ENCODE data around the gene PSEN1. TPM values are rescaled to one million over a fixed set of nuclear protein-coding genes. Genes with fewer than 3 reads are reported as not detected.

PSEN1 gene
- total and polyA plus RNA-seq, 2 experiments from 2014 or later = 14.6 to 35.7 TPM

- no peak for TF ChIP-seq EZH2phosphoT487 (IDR thresholded peaks at IDR 0.05; ENCODE audit: unreplicated experiment)
- no peak for TF ChIP-seq ZNF114 (CRISPR knock-in tag; IDR thresholded peaks at IDR 0.05)
- no peak for TF ChIP-seq EZH2 (IDR thresholded peaks at IDR 0.05; ENCODE audit: low read depth, unreplicated experiment)
Measured at GRCh38 chr14:73102806-73103497, 33.4 kb upstream of the PSEN1 start (continued).

GRCh38 chr14:73105050-73105449, 31.3 kb upstream of the PSEN1 start:
- Mint-ChIP-seq H3K9me3 (no peaks in the 10 kb centered on the region), H3K36me3 (ENCODE audit: low read depth) (peaks cover 87% of the 10 kb centered on the region), H3K4me3 (no peak overlapping the region), H3K27me3 (ENCODE audit: insufficient read depth, low read depth, poor library complexity) (no peaks in the 10 kb centered on the region), H3K27ac (no peak overlapping the region), H3K4me1 (no peaks in the 10 kb centered on the region)
- no peak overlapping the region for H3K4me2 ChIP-seq
- H3K4me3 ChIP-seq = no peak overlapping the region
- DNase-seq (ENCODE audit: low spot score) (no peak), ATAC-seq (no peak)
- H3K4me1 ChIP-seq (ENCODE audit: insufficient read depth) = no peaks in the 10 kb centered on the region
- H3K79me2 ChIP-seq (replicated peaks; ENCODE audit: insufficient read depth) = peaks cover 13% of the 10 kb centered on the region; the same call in 1 of the 2 replicates
- peaks cover 79% of the 10 kb centered on the region for H3K36me3 ChIP-seq (ENCODE audit: insufficient read depth)
- H2AFZ ChIP-seq = no peak overlapping the region
- peak overlapping the region; percentile 40; the same call in 1 of the 2 replicates for H3K27ac ChIP-seq (ENCODE audit: low read depth)
- TF ChIP-seq EZH2phosphoT487 (IDR thresholded peaks at IDR 0.05; ENCODE audit: unreplicated experiment) (no peak), ZNF331 (CRISPR knock-in tag; IDR thresholded peaks at IDR 0.05; ENCODE audit: low read depth) (no peak), POLR2AphosphoS5 (IDR thresholded peaks at IDR 0.05; ENCODE audit: low read depth) (no peak), NANOG (IDR thresholded peaks at IDR 0.05; ENCODE audit: borderline replicate concordance) (no peak)
- no peaks in the 10 kb centered on the region for H3K9me2 ChIP-seq (ENCODE audit: insufficient read depth)
- peaks cover 6% of the 10 kb centered on the region; the same call in 1 of the 2 replicates for H4K20me1 ChIP-seq (replicated peaks; ENCODE audit: insufficient read depth)
- H3F3A ChIP-seq (replicated peaks; ENCODE audit: low read depth) = peaks cover 13% of the 10 kb centered on the region; the same call in 1 of the 2 replicates
- no peaks in the 10 kb centered on the region for H3K27me3 ChIP-seq (ENCODE audit: insufficient read depth)

- H3K9me2 ChIP-seq (ENCODE audit: insufficient read depth) = no peaks in the 10 kb centered on the region
- H3F3A ChIP-seq (replicated peaks; ENCODE audit: low read depth) = peaks cover 13% of the 10 kb centered on the region; the same call in 1 of the 2 replicates
- peaks cover 79% of the 10 kb centered on the region for H3K36me3 ChIP-seq (ENCODE audit: insufficient read depth)
- H3K36me3 Mint-ChIP-seq (ENCODE audit: low read depth) = peaks cover 87% of the 10 kb centered on the region
- no peak overlapping the region for H3K27ac Mint-ChIP-seq
- H3K4me1 Mint-ChIP-seq = no peaks in the 10 kb centered on the region
- no peaks in the 10 kb centered on the region for H3K4me1 ChIP-seq (ENCODE audit: insufficient read depth)
- peaks cover 6% of the 10 kb centered on the region; the same call in 1 of the 2 replicates for H4K20me1 ChIP-seq (replicated peaks; ENCODE audit: insufficient read depth)
- no peaks in the 10 kb centered on the region; the same call in 2 of the 3 replicates for H3K9me3 Mint-ChIP-seq
- no peak overlapping the region for H2AFZ ChIP-seq
- no peak overlapping the region for H3K4me3 Mint-ChIP-seq
- DNase-seq (ENCODE audit: low spot score) (no peak), ATAC-seq (no peak)
- H3K27me3 Mint-ChIP-seq (ENCODE audit: insufficient read depth, low read depth, poor library complexity) = no peaks in the 10 kb centered on the region
- no peak overlapping the region for H3K4me3 ChIP-seq
- peaks cover 13% of the 10 kb centered on the region; the same call in 1 of the 2 replicates for H3K79me2 ChIP-seq (replicated peaks; ENCODE audit: insufficient read depth)
- H3K4me2 ChIP-seq = no peak overlapping the region
- no peaks in the 10 kb centered on the region for H3K27me3 ChIP-seq (ENCODE audit: insufficient read depth)
- H3K27ac ChIP-seq (ENCODE audit: low read depth) = peak overlapping the region; percentile 72; the same call in 1 of the 2 replicates
- TF ChIP-seq CTCF (conservative IDR thresholded peaks at IDR 0.05; ENCODE audit: low read depth in 2 of 2) = no peak
- no peak for TF ChIP-seq REST (IDR thresholded peaks at IDR 0.05; ENCODE audit: unreplicated experiment)
Measured at GRCh38 chr14:73105727-73106126, 30.6 kb upstream of the PSEN1 start.
